HEK293T (cell line): ENCODE data around the gene F11.

ENCODE experiments used
- ARNT ChIP-seq: fragments of 450-650 bp; IDR thresholded peaks from 2 replicates; pipeline ENCODE4 v1.6.1; 2017; ENCODE audit warnings: mild to moderate bottlenecking
- ELF4 ChIP-seq: fragments of 450-650 bp; IDR thresholded peaks from 2 replicates; pipeline ENCODE4 v1.6.1; 2017; ENCODE audit warnings: antibody characterized with exemption
- FOXA1 ChIP-seq: fragments of 450-650 bp; IDR thresholded peaks from 2 replicates; pipeline ENCODE4 v1.6.1; 2016; ENCODE audit warnings: mild to moderate bottlenecking
- FOXK2 ChIP-seq: fragments of 450-650 bp; IDR thresholded peaks from 2 replicates; pipeline ENCODE4 v1.6.1; 2016; ENCODE audit warnings: mild to moderate bottlenecking
- NFRKB ChIP-seq: fragments of 450-650 bp; IDR thresholded peaks from 2 replicates; pipeline ENCODE4 v1.6.1; 2016; ENCODE audit warnings: mild to moderate bottlenecking, moderate library complexity
- PKNOX1 ChIP-seq: fragments of 450-650 bp; IDR thresholded peaks from 2 replicates; pipeline ENCODE4 v1.6.1; 2016
- ZNF384 ChIP-seq: fragments of 450-650 bp; IDR thresholded peaks from 2 replicates; pipeline ENCODE4 v1.6.1; 2016

GRCh38 chr4:186227221-186227620, 38.8 kb upstream of the F11 start, which contains the start of gene KLKB1:
- TF ChIP-seq ELF4 (no peak), ZNF384 (no peak), NFRKB (no peak), ARNT (no peak), FOXA1 (no peak), PKNOX1 (no peak), FOXK2 (no peak)
